Activated CD4-positive, alpha-beta T cell treated with anti-CD3 and anti-CD28 coated beads, Interleukin-2, Interleukin-6, amounts not matched to agents 100 ng/mL and 50 ng/mL, durations not matched to agents 16 hours and 8 hours (primary cell): ENCODE data around the gene DNM3.
A peak's percentile ranks its signal among the peaks of the same experiment; 100 is the strongest.

Experiments
- DNase-seq: peaks from one replicate; pipeline ENCODE4 v3.0.0-alpha.2; 2020

Gene DNM3

GRCh38 chr1:171819946-171820345 is 21.4 kb upstream of the DNM3 start:
- no peak for DNase-seq

DNA sequence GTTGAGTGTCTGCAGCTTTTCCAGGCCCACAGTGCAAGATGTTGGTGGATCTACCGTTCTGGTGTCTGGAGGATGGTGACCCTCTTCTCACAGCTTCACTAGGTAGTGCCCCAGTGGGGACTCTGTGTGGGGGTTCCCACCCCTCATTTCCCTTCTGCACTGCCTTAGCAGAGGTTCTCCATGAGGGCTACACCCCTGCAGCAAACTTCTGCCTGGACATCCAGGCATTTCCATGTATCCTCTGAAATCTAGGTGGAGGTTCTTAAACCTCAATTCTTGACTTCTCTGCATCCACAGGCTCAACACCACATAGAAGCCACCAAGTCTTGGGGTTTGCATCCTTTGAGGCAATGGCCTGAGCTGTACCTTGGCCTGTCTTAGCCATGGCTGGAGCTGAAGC is 14.3 kb upstream of the DNM3 start:
- no peak for DNase-seq

DNA sequence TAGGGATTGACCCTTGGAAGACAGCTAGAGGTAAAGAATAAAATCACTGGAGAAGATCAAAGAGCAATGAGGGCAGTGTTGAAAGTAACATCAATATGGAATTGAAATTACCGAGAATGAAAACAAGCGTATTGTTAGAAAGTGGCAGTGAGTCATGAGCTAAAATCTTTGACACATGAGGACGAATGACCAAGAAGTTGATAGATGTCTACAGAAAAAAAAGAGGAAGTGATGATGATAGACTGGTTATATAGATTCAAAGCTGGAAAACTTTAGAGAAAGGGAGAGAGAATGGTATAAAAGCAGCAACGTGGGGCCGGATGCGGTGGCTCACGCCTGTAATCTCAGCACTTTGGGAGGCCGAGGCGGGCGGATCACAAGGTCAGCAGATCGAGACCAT is 12.5 kb upstream of the DNM3 start:
- no peak for DNase-seq

DNA sequence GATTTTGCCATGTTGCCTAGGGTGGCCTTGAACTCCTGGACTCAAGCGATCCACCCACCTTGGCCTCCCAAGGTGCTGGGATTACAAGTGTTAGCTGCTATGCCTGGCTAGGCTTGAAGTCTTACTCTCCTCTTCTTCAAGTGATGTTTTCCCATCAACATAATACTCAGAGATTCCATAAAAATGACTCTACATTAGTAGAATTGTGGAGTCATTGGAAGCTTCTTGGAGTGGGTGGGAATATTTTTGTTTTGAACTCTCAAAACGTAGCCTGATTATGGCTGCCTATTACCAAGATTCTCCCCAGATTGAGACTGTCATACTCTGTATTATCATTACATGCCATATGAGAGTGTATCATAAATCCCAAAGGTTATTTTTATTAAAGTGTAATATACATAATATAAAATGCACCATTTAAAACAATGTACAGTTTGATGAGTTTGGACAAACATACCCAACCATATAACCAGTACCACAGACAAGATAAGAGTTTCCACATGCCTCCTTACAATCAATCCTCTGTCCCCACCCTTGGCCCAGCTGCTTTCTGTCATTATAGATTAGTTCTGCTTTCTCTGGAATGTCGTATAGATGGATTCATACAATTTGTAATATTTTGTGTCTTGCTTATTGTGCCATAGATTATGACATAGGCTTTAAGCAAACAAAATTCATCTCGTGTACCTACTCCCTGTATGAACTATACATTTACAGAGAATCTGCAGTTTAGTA is 8.0 kb upstream of the DNM3 start:
- DNase-seq: no peak

DNA sequence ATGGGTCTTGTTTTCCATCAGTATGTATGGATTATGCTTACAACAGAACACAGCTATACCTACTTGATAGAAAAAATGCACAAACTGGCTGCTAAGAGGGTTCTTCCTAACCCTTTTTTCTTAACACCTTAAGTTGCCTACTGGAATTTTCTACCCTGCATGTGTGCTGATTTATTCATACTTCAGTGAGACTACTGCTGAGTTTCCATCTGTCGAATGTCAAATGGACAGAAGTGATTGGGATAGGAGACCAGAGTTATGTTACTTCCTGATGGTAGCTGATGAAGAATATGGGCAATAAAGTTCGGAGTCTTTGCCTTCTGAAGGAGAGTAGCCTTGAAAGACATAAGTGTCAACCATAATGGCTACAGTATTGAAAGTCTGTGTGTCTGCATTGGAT is 6.5 kb upstream of the DNM3 start:
- no peak for DNase-seq

DNA sequence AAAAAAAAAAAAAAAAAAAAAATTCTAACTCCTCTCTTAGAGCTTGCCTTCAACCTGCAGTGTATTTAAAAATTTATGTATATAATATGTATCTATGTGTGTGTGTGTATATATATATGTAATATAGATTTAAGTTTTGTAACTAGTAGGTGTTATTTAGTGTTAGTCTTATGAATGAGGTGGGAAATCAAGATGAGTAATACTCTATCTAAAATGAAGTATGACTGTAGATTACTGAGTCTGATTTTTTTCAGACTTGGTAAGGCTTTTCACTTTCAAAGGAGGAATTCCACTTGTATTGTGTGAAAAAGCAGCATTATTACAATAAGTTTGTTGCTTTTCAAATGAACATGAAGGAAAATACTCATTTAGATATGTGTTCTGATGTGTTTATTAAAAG is 5.4 kb upstream of the DNM3 start:
- no peak for DNase-seq

DNA sequence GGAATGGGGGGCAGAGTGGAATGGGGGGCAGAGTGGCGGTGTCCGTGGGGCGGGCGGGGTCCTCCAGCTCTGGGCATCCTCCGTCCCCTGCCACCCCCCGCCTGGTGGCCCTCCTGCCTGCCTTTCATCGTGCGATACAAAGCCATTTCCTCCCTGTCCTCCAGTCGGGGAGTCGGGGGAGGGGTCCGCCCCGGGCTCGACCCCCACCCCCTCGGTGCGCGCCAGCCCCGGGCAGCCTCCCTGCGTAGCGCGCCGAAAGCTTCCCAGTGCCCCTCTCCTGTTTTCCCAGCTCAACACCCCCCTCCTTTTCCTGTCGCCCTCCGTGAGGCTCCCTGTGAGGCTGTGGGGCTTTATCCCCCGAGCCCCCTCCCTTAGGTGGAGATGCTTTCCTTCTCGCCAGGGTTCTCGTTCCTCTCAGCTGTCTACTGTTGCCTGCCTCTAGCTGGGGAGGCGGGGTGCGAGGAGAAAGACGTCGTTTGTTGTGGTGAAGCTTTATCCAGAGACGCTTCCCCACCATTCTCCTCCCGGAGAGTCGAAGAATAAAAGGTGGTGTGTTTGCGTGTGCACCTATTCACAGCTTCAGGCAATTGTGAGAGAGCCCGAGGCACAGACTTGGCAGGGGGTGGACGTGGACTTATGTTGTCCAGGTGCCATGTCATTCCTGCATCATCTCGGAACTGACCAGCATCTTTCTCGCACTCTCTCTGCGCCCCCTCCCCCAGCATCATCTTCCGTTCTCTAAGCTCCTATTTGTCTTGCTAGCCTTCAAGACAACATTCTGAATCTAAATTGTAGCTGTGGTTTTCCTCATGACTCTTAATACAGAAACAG is 848 bp downstream of the DNM3 start:
- peak; percentile 12 for DNase-seq

DNA sequence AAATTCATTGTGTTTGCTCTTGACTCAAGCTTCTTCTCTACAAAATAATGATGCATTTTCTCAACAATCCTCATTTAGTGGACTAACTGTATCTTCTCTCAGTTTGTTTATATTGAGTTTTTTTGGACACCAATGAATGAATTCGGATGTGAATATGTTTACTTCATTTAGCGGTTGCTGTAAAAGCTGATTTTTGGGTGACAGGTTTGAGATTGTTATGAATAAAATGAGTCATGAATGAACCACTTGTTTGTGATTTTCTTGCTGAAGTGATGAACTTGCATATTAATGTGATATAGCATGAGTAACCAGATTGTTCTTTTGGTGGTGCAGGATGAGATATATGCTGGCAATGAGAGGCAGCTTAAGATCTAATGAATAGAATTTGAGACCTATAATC is 3.1 kb downstream of the DNM3 start:
- no peak for DNase-seq

DNA sequence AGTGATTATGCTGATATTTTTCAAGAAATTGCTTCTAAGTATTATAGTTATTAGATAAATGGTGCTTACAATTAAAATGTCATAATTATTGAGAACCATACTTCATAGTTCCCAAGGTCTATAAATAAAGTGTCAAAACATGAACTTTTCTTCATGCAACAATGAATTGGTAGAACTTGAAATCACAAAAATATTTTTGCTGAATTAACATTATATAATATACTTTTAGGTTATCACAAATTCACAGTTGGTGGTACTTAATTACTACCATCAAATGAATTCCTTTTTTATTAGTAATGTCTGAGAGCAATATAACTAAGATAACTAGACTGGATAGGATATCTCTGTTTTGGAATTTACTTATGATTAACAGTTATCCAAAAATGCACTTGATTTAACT is 4.7 kb downstream of the DNM3 start:
- DNase-seq: no peak

DNA sequence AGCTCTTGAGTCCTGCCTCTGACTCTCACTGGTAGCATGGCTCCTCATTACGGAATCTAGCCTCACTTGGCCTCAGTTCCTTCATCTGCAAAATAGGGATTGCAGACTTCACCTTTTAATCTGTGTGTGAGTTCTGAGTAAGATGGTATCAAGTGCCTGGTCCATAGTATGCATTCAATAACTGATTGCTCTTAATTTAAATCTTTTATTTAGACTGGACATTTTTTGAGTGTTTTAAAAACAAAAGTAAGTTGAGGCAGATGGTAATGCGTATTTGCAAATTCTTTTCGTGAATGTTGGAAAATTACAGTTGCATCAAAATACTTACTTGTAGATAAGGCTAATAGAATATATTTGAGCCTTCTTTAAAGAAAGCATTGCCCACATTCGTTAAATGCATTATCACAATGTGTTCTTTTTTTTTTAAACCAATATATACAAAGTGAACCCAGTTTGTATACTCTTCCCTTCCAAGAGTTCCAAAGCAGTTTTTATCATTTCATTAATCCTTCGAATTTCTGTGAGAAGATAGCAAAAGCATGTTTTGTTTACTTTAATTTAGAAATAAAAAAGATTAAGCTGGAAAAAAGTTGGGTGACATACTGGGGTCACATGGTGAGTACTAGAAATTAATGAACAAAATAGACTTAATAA is 8.1 kb downstream of the DNM3 start:
- DNase-seq: no peak

DNA sequence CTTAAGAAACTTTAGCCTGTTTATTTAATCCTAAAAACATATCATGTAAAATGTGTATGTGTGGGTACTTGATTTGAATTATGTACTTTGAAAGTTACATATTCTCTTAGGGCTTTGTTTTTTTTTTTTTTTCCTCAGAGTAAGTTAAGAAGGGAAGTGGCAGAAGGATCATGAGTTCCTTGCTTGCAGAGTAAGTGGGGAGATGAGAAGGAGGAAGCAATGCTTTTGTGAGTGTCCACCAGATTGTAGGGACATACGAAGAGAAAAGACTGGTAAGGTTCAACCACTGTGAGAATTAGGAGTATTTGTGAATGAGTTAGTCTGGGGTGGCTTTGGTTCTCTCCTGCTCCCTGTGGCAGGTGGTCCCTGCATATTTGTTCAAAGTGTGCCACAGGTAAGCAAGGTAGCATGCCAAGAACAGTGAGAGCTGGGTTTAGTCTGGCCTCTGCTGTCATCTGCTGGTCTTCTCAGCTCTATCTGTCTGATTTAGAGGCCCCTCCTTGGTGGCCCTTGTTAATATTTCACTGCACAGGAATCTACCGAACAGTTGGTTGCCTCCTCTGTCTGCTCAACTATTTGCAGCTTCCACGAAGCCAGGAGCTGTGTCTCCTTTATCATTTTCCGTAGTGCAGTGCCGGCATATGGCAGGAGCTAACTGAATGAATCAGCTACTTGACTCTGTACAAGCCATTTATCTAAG is 9.5 kb downstream of the DNM3 start:
- no peak for DNase-seq

DNA sequence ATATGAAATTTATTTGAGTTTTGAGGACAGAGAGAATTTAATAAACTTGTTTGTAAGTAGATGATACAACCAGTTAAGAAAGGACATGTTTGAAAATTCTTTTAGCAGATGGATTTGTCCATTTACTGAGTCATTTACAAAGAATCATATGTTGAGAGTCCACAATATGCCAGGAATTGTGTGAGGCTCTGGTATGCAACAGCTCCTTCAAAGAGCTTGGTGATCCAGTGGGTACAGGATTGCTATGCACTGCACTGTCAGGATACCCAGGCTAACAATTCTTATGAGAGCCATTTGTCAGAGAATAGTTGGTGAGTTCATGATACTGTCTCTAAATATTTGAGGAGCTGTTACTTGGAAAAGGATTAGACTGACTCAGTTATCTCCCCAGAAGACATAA is 11.0 kb downstream of the DNM3 start:
- no peak for DNase-seq

- no peak for DNase-seq
Observed at GRCh38 chr1:171855381-171855780, 14.1 kb downstream of the DNM3 start.

DNA sequence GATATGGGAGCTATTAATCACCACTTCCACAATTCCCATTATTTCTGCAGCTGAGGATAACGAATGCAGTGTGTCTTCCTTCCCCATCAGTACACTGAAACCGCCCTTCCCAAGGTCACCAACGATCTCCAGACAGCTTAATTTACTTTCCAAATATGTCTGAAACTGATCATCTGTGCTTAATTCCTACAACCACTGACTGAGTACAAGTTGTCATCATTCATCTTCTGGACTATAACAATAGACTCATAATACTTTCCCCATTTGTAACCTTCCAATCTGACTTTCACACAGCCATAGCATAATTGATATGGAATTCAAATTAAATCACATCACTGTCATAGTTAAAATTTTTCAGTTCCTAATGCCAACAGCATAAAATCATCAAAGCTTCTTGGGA is 17.4 kb downstream of the DNM3 start:
- DNase-seq: no peak

- DNase-seq: no peak
Observed at GRCh38 chr1:171860696-171861095, 19.4 kb downstream of the DNM3 start.

GRCh38 chr1:171863531-171863930 is 22.2 kb downstream of the DNM3 start:
- DNase-seq: no peak

DNA sequence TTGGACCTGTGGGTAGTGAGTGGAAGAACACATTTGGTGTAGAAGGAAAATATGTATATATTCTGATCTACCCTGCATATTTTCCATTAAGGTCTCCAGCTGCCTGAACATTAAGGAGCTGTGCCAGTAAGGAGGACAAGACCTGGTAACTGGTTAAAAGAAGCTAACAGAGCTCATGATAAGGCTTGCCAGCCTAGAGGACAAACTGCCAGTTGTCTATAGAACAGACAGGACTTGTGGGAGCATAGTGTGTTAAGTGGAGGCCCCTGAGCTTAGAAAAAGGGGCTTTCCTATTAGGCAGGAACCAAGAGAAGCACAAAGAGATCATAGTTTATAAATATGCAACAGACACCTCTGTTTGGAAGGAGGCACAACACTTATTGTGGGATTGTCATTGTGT is 23.0 kb downstream of the DNM3 start:
- DNase-seq: no peak

DNA sequence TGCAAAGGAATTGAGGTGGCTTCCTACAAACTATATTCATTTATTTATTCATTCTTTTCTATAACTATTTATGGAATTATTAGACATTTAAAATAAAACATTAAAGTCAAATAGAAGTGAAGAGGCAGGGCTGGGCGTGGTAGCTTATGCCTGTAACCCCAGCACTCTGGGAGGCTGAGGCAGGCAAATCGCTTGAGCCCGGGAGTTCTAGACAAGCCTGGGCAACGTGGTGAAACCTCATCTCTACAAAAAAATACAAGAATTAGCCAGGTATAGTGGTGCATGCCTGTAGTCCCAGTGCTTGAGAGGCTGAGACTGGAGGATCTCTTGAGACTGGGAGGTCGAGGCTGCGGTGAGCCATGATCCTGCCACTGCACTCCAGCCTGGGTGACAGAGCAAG is 23.8 kb downstream of the DNM3 start:
- DNase-seq: no peak

DNA sequence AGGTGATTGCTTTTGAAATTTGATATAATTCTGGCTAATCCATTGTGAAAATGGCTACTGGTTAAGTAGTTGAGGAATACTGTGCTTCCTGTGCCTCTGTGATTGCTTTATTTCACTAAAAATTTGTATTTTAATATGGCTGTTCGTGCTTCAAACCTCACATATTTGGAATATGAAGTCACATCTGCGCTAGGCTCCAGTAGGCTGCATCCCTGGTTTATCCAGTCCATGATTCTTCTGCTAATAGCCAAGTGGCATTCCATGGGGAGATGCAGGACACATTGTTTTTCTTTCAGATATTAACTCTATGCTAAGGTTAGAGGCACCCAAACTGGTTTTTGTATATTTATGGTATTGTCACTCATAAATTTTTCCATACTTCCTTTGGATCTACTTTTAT is 25.9 kb downstream of the DNM3 start:
- no peak for DNase-seq

- no peak for DNase-seq
Observed at GRCh38 chr1:171868217-171868803, 27.0 kb downstream of the DNM3 start.

DNA sequence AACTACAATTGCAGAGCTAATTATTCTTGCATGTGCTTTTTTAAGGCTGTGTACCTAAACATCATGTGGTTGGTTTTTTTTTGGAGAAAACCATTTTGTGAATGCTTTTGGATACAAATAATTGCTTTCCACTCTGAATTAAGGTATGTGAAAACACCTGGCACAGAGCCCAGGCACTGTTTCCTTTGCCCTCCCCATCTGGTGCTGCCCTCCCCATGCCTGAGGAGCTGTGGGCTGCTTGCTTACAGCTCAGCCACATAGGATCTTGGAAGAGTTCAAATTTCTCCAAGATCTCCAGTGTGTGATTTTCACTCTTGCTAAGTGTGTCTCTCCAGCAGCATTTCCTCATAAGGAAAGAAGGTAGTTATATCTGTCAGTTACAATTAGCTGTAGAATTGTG is 27.8 kb downstream of the DNM3 start:
- no peak for DNase-seq

DNA sequence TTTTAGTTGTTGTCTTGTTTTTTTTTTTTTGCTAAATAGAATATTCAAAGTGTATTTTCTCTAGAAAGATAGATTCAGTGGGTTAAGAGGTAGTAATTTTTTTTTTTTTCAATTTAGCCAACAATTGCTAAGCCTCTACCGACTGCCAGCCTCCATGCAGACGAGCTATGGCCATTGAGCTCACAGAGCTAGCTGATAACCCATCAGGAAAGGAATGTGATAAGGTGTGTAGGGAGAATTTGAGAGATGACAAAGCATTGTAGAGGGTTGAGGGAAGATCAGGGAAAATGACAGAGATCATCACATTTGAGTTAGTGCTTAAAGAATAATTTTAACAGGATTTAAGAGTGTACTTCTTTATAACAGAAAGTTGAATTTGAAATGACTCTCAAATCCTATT is 30.6 kb downstream of the DNM3 start:
- no peak for DNase-seq

DNA sequence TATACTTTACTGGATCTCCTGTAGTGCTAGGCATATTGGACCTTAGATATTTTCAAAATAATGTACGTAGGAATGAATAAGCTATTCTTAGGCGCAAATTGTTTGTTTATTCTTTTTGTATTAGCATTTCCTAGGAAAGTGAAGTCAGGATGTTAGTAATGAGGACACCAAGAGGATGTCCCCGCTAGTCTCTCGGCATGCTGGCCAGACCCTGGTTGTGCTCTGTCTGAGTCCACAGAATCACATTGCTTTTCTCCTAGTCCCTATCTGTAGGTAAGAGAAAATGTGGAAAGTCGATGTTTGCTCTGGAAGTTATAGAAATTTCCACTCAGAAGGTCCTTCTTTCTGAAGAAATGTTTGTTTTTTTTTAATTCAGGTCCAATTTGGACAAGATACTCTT is 31.1 kb downstream of the DNM3 start:
- no peak for DNase-seq
